HG02642 (cell line): Measurements from ENCODE around the gene HMGN1.

Experiments used
- ATAC-seq: cut with Tn5 transposase; IDR thresholded peaks from one replicate; pipeline ENCODE4 v1.9.1; 2021; ENCODE audit warnings: mild to moderate bottlenecking; ENCODE audit not compliant: unreplicated experiment, poor library complexity

HMGN1 gene

GRCh38 chr21:39339231-39339630 lies 9.7 kb downstream of the HMGN1 start:
- no peak for ATAC-seq

- no peak for ATAC-seq
Observed at GRCh38 chr21:39336457-39337008, 12.4 kb downstream of the HMGN1 start.

GRCh38 chr21:39334611-39335010 lies 14.3 kb downstream of the HMGN1 start:
- no peak for ATAC-seq

GRCh38 chr21:39332175-39332574 lies 16.7 kb downstream of the HMGN1 start:
- no peak for ATAC-seq

- ATAC-seq: no peak
Observed at GRCh38 chr21:39330001-39330400, 18.9 kb downstream of the HMGN1 start.

GRCh38 chr21:39327727-39328126 lies 21.2 kb downstream of the HMGN1 start:
- no peak for ATAC-seq

GRCh38 chr21:39326607-39327307 lies 22.1 kb downstream of the HMGN1 start:
- no peak for ATAC-seq

- ATAC-seq: no peak
Observed at GRCh38 chr21:39325458-39325857, 23.4 kb downstream of the HMGN1 start.

- no peak for ATAC-seq
Observed at GRCh38 chr21:39321424-39321823, 27.5 kb downstream of the HMGN1 start.

- ATAC-seq: no peak
Observed at GRCh38 chr21:39319814-39320332, 29.0 kb downstream of the HMGN1 start.

- ATAC-seq: no peak
Observed at GRCh38 chr21:39319251-39319756, 29.6 kb downstream of the HMGN1 start.

- no peak for ATAC-seq
Observed at GRCh38 chr21:39318091-39318959, 30.6 kb downstream of the HMGN1 start.

GRCh38 chr21:39317134-39318090 lies 31.5 kb downstream of the HMGN1 start:
- ATAC-seq: no peak

- ATAC-seq: no peak
Observed at GRCh38 chr21:39316729-39317128, 32.2 kb downstream of the HMGN1 start.

GRCh38 chr21:39315603-39316445 lies 33.1 kb downstream of the HMGN1 start:
- ATAC-seq: no peak

GRCh38 chr21:39314143-39315027 lies 34.5 kb downstream of the HMGN1 start:
- peak; percentile 1 for ATAC-seq

GRCh38 chr21:39313571-39314142 lies 35.2 kb downstream of the HMGN1 start, which contains the start of gene BRWD1:
Gene BRWD1, minus strand, starts transcription at chr21:39313632. Its CDS starts 141 bp downstream, at chr21:39313491.
- ATAC-seq: peak; percentile 61
